GM23248 (cell line): ENCODE measurements around the gene SPDEF.

Experiments
- EZH2 ChIP-seq: fragments of 200-600 bp; sonication (generic); IDR thresholded peaks from 2 replicates; pipeline ENCODE4 v1.6.1; 2018; ENCODE audit warnings: antibody characterized with exemption, mild to moderate bottlenecking; ENCODE audit not compliant: insufficient read depth, poor library complexity, severe bottlenecking
- EZH2phosphoT487 ChIP-seq: fragments of 200-600 bp; sonication (generic); IDR thresholded peaks from 2 replicates; pipeline ENCODE4 v1.6.1; 2018; ENCODE audit warnings: antibody characterized with exemption, moderate library complexity, mild to moderate bottlenecking, low read depth; ENCODE audit not compliant: insufficient read depth

DNA sequence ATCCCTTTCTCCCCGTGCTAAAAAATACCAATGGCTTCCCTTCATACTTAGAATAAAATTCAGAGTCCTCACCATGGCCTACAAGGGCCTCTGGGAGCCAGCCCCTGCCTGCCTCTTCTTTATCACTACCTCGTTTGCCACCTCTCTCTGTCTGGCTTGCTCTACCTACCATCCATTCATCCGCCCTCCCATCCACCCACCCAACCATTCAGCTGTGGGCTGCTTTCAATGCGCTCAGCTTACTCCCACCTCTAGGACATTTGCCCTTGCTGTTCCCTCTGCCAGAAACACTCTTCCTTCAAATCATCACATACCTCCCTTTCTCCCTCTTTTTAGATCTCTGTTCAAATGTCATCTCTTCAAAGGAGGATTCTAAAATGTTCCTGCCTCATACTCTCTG is 45.8 kb downstream of the SPDEF start:
- TF ChIP-seq EZH2 (no peak), EZH2phosphoT487 (no peak)
